ENCODE data around the gene STPG4.

STPG4 gene

GRCh38 chr2:47079515-47080412 is 75.3 kb downstream of the STPG4 start:
- TF ChIP-seq, protein P1, sequence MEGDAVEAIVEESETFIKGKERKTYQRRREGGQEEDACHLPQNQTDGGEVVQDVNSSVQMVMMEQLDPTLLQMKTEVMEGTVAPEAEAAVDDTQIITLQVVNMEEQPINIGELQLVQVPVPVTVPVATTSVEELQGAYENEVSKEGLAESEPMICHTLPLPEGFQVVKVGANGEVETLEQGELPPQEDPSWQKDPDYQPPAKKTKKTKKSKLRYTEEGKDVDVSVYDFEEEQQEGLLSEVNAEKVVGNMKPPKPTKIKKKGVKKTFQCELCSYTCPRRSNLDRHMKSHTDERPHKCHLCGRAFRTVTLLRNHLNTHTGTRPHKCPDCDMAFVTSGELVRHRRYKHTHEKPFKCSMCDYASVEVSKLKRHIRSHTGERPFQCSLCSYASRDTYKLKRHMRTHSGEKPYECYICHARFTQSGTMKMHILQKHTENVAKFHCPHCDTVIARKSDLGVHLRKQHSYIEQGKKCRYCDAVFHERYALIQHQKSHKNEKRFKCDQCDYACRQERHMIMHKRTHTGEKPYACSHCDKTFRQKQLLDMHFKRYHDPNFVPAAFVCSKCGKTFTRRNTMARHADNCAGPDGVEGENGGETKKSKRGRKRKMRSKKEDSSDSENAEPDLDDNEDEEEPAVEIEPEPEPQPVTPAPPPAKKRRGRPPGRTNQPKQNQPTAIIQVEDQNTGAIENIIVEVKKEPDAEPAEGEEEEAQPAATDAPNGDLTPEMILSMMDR (IDR thresholded peaks at IDR 0.05; ENCODE audit: low read depth, low read length), result no peak
- no peak overlapping the region for H3K4me3 ChIP-seq (ENCODE audit: low read depth, low read length)

DNA sequence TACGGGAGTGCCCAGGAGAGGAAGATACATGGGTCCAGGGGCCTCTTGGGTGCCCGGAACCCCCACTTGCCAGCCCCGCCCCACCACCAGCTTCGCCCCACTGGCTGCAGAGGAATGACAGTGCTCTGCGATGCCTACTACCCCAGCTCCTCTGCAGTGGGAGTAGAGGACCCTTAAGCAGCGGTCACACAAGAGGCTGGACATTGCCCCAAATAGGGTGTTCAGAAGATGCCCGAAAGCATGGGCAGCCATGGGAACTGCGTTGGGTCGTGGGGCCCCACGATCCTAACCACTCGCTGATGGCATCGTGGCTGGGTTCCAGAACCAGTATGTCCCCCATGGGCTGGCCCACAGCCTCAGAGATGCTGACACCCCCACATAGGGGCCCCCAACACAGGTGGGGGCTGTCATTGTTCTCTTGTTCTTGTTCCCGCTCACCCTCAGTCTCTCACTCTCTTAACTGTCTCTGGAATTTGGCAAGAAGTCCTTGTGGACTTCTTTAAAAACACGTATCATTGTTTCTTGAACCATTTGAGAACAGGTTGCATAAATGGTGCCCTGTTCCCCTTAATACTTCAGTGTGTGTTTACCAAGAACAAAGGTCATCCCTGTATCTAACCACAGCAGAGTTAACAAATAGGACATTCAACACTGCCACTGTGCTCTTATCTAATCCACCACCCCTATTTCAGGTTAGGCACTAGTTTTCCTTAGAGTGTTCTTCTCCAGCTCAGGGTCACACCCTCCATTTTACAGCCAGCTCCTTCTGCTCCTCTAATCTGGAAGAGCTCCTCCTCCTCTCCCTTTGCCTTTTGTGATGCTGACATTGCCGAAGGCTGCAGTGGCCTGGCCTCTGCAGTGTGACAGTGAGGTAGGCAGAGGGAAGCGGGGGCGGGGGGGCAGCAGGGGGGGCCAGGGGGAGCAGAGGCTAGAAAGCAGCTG is 76.3 kb downstream of the STPG4 start:
- no peak overlapping the region for H3K4me3 ChIP-seq (ENCODE audit: low read depth, low read length)
- TF ChIP-seq, protein P1 (IDR thresholded peaks at IDR 0.05; ENCODE audit: low read depth, low read length), result no peak

DNA sequence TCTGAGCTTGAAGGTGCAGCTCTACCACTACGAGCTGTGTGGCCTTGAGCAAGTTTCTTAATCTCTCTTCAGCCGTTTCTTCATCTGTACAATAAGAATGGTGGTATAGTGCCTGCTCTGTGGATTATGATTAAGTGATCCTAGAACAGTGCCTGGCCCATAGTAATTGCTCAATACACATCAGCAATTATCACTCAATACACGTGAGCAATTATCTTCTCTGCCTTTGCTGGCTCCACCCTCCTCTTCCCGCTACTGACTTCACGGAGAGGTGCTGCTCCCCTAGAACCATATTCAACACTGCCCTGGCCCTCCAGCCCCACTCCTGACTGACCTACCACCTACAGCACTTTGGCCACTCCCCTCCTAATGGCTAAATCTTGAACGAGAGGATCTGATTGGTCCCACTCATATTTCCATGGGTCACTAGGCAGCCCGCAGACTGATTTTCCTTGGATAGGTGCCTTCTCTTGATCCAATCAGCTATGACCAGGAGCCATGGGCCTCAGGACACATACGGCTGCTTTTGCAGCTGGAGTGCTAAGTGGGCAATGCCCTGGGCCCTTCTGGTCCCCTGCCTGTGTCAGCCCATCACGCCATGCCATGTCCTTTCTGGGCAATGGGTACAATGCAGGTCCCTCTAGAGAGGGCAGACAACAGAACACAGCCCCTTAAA is 77.5 kb downstream of the STPG4 start:
- TF ChIP-seq, protein P1 (IDR thresholded peaks at IDR 0.05; ENCODE audit: low read depth, low read length), result no peak

DNA sequence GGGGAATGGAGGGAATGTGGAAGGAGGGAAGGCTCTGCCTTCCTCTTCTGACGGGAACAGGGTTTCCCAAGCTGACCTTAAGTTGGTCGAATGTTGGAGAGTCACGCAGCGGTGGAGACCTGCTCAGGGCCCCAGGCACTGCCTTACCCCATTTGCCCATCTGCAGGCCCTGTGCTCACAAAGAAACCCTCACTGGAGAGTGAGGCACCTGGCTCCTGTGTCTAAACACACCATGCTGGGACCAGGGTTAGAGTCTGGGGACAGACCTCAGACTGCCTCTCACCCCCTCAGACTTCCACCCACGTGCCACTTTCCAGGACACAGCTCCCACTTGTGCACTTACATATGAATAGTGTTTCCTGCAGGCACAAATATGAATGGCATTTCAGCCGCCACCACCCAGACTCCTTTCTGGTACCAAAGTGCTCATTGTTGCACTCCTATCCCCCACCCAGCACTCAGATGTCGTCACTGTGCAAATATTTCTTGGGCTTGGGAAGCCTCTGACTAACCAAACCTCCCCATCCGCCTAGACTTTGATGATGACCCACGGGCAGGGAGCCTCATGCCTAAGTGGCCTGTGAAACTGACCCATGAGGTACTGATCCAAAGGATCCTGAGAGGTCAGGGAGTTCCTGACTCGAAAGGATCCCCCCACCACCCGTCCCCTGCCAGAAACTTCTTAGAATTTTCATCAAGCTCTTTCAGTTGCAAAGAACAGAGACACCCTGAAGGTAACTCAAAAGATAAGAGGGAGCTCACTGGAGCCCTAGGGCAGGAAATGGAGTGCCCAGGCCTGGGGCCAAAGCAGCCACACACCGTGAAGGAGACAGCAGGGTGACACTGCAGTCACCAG is 78.3 kb downstream of the STPG4 start:
- TF ChIP-seq, protein P1 (IDR thresholded peaks at IDR 0.05; ENCODE audit: low read depth, low read length), result no peak
- H3K4me3 ChIP-seq (ENCODE audit: low read depth, low read length), result no peak overlapping the region

More for the DNA sequence above, 77.5 kb downstream of the STPG4 start:
- H3K4me3 ChIP-seq (ENCODE audit: low read depth, low read length), result no peak overlapping the region

- H3K4me3 ChIP-seq (ENCODE audit: low read depth, low read length), result no peak overlapping the region
- TF ChIP-seq, protein P1 (IDR thresholded peaks at IDR 0.05; ENCODE audit: low read depth, low read length), result no peak
Observed at GRCh38 chr2:47076126-47076506, 79.0 kb downstream of the STPG4 start.

DNA sequence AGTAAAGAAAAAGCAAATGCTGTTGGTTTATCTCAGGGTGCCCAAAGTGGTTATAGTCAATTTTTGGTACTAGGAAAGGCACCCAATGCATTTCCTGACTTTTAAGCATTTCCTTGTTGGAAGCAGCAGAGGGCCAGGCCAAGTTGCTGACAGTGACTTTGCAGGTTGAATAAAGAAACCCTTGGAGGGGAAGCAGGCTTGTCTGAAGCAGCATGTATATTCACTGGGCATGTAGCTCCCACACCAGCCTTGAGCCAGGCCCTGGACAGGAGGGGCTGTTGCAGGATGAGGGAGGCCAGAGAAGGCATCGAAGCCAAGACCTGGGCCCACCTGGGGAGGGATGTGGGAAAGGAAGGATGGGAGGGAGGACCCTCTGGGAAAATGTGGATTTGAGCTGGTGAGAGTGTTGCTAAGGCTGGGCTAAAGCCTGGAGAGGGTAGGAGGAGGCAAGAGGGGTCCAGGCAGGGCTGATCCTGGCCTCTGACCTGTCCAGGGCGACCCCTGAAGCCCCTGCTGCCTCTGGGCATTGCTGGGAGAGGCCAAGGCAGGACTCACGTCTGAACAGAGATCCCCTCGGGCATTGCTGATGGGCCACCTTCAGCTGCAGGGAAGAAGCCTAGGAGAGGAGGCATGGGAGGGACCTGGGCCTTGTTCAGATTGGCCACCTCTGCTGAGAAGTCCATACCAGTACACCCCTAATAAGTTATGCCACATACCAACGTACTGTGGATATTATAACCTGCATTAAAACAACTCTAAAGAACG is 79.6 kb downstream of the STPG4 start:
- H3K4me3 ChIP-seq (ENCODE audit: low read depth, low read length), result no peak overlapping the region
- TF ChIP-seq, protein P1 (IDR thresholded peaks at IDR 0.05; ENCODE audit: low read depth, low read length), result no peak
